CD8-positive, alpha-beta memory T cell (primary cell): ENCODE results near the gene BRIP1. TPM values are rescaled to one million over a fixed set of nuclear protein-coding genes. Genes with fewer than 3 reads are reported as not detected.
A peak's percentile ranks its signal among the peaks of the same experiment; 100 is the strongest.
"Not testable (repeated sequence)": the region's sequence is repeated elsewhere in the genome, so short reads cannot be mapped to it uniquely, and the experiment has no call there.

Source experiments
- CTCF ChIA-PET: fragments of 350-600 bp; sonication (Branson Sonifier 250); formaldehyde crosslinking; loops from one replicate; lab custom pipeline; 2021; ENCODE audit warnings: antibody characterized with exemption; lab: Charles Lee
- POLR2A ChIA-PET: fragments of 350-600 bp; sonication (Branson Sonifier 250); formaldehyde crosslinking; loops from one replicate; lab custom pipeline; 2021; ENCODE audit warnings: antibody characterized with exemption; lab: Charles Lee
- DNase-seq, 5 donors: peaks; one replicate each; pipeline versions ENCODE4 v3.0.0 to v3.0.0-alpha.2; 2020 to 2022; ENCODE audit warnings: mixed read lengths in 1 of 5
- H3K27ac ChIP-seq: one replicate; pipeline ENCODE4 v1.7.0; 2013; ENCODE audit warnings: low read depth, mild to moderate bottlenecking, low read length, moderate library complexity
- H3K27me3 ChIP-seq: 2 replicates; pipeline ENCODE4 v1.7.0; 2013; ENCODE audit warnings: low read length, mild to moderate bottlenecking; ENCODE audit not compliant: insufficient read depth, poor library complexity, severe bottlenecking
- H3K36me3 ChIP-seq: 2 replicates; pipeline ENCODE4 v1.7.0; 2013; ENCODE audit warnings: mild to moderate bottlenecking, low read length, moderate library complexity; ENCODE audit not compliant: insufficient read depth
- H3K4me1 ChIP-seq: 2 replicates; pipeline ENCODE4 v1.7.0; 2013; ENCODE audit warnings: mild to moderate bottlenecking, low read length, moderate library complexity; ENCODE audit not compliant: insufficient read depth
- H3K4me3 ChIP-seq: 2 replicates; pipeline ENCODE4 v1.7.0; 2013; ENCODE audit warnings: mild to moderate bottlenecking, low read length
- H3K9me3 ChIP-seq: 2 replicates; pipeline ENCODE4 v1.7.0; 2013; ENCODE audit warnings: mild to moderate bottlenecking, low read length
- H3K27ac Mint-ChIP-seq, 8 donors: one replicate each; pipeline ENCODE4 v1.8.0; 2020 to 2021; ENCODE audit warnings: mixed read lengths in 8 of 8, mild to moderate bottlenecking in 6 of 8, inconsistent platforms in 3 of 8, moderate library complexity in 3 of 8
- H3K27me3 Mint-ChIP-seq, 2 donors: one replicate each; pipeline ENCODE4 v1.8.0; 2020 to 2021; ENCODE audit warnings: mixed read lengths in 2 of 2, mild to moderate bottlenecking in 1 of 2, moderate library complexity in 1 of 2
- H3K36me3 Mint-ChIP-seq, 3 donors: one replicate each; pipeline ENCODE4 v1.8.0; 2020 to 2021; ENCODE audit warnings: mixed read lengths in 3 of 3, inconsistent platforms in 1 of 3, mild to moderate bottlenecking in 1 of 3
- H3K4me1 Mint-ChIP-seq, 3 donors: one replicate each; pipeline ENCODE4 v1.8.0; 2020 to 2021; ENCODE audit warnings: mixed read lengths in 3 of 3, inconsistent platforms in 1 of 3, mild to moderate bottlenecking in 1 of 3
- H3K4me3 Mint-ChIP-seq, 7 donors: one replicate each; pipeline ENCODE4 v1.8.0; 2020 to 2021; ENCODE audit warnings: mixed read lengths in 7 of 7, mild to moderate bottlenecking in 6 of 7, moderate library complexity in 4 of 7, inconsistent platforms in 2 of 7
- H3K9me3 Mint-ChIP-seq, 5 donors: one replicate each; pipeline ENCODE4 v1.8.0; 2020 to 2022; ENCODE audit warnings: mixed read lengths in 5 of 5, mild to moderate bottlenecking in 3 of 5, moderate library complexity in 2 of 5, inconsistent platforms in 1 of 5
- polyA plus RNA-seq: library from polyadenylated mRNA; unstranded; fragments of 300-500 nt; fragmentation: Illumina TruSeq; gene quantifications from one replicate; pipeline ENCODE4 v1.2.3, GENCODE V29; 2021
- total RNA-seq, 2 experiments: library from RNA; stranded (reverse); gene quantifications; one replicate each; pipeline ENCODE4 v1.2.3, GENCODE V29; 2021

Gene BRIP1
- total and polyA plus RNA-seq, 3 experiments from 2014 or later: 0.86 to 11.7 (median 11.3) TPM

GRCh38 chr17:61862105-61862574 lies 1.2 kb downstream of the BRIP1 start:
- CTCF ChIA-PET: interaction anchor here (0.6 kb wide), 1 partner anchor 68 kb away, joined by 3 read pairs; no protein-coding TSS in a partner anchor
- Mint-ChIP-seq H3K36me3 (peaks cover 0 to 12% (median 0%) of the 10 kb centered on the region in 3 donors), H3K27me3 (no peaks in the 10 kb centered on the region), H3K4me3 (peak overlapping the region in 6 of 7 donors; percentile 91 to 98 (median 97)), H3K4me1 (peaks cover 23 to 36% (median 31%) of the 10 kb centered on the region in 3 donors), H3K27ac (peak overlapping the region in 6 of 8 donors; percentile 8 to 96 (median 88)), H3K9me3 (no peaks in the 10 kb centered on the region)
- no peak overlapping the region for H3K4me3 ChIP-seq
- H3K4me1 ChIP-seq: peaks cover 10% of the 10 kb centered on the region
- no peaks in the 10 kb centered on the region for H3K36me3 ChIP-seq
- DNase-seq: no peak
- H3K27me3 ChIP-seq: no peaks in the 10 kb centered on the region
- no peaks in the 10 kb centered on the region for H3K9me3 ChIP-seq
- POLR2A ChIA-PET: no interaction called here
- H3K27ac ChIP-seq: peak overlapping the region; percentile 78

- H3K27ac Mint-ChIP-seq, POLR2A ChIA-PET, H3K27me3 Mint-ChIP-seq: not testable (repeated sequence)
These were observed 2.9 kb downstream of the BRIP1 start for GRCh38 chr17:61860397-61860796.

GRCh38 chr17:61856035-61856434 lies 7.3 kb downstream of the BRIP1 start:
- Mint-ChIP-seq H3K27me3 (no peaks in the 10 kb centered on the region), H3K4me3 (no peak overlapping the region), H3K9me3 (no peaks in the 10 kb centered on the region), H3K36me3 (peaks cover 0 to 6% (median 5%) of the 10 kb centered on the region in 3 donors), H3K4me1 (peaks cover 0 to 9% (median 0%) of the 10 kb centered on the region in 3 donors), H3K27ac (no peak overlapping the region)
- no peaks in the 10 kb centered on the region for H3K9me3 ChIP-seq
- no peaks in the 10 kb centered on the region for H3K27me3 ChIP-seq
- no peak overlapping the region for H3K4me3 ChIP-seq
- H3K36me3 ChIP-seq: no peaks in the 10 kb centered on the region
- CTCF ChIA-PET: no interaction called here
- no peak overlapping the region for H3K27ac ChIP-seq
- POLR2A ChIA-PET: no interaction called here
- no peaks in the 10 kb centered on the region for H3K4me1 ChIP-seq
- no peak for DNase-seq

More at GRCh38 chr17:61860397-61860796, 2.9 kb downstream of the BRIP1 start:
- Mint-ChIP-seq H3K4me3 (peak overlapping the region in 1 of 7 donors; percentile 58), H3K36me3 (peaks cover 0 to 12% (median 2%) of the 10 kb centered on the region in 3 donors), H3K4me1 (peaks cover 23 to 36% (median 31%) of the 10 kb centered on the region in 3 donors)
- H3K36me3 ChIP-seq, CTCF ChIA-PET, DNase-seq, H3K9me3 Mint-ChIP-seq, H3K27me3 ChIP-seq, H3K4me3 ChIP-seq, H3K27ac ChIP-seq, H3K4me1 ChIP-seq, H3K9me3 ChIP-seq: not testable (repeated sequence)

- peaks cover 0 to 6% (median 5%) of the 10 kb centered on the region in 3 donors for H3K36me3 Mint-ChIP-seq
These were observed 10.5 kb downstream of the BRIP1 start for GRCh38 chr17:61852857-61853256.

GRCh38 chr17:61849674-61850073 lies 13.7 kb downstream of the BRIP1 start:
- H3K4me3 Mint-ChIP-seq: no peak overlapping the region
- H3K36me3 Mint-ChIP-seq: peaks cover 0 to 6% (median 4%) of the 10 kb centered on the region in 3 donors
- Histone ChIP-seq H3K36me3 (no peaks in the 10 kb centered on the region), H3K27ac (no peak overlapping the region), H3K4me3 (no peak overlapping the region), H3K4me1 (no peaks in the 10 kb centered on the region), H3K27me3 (no peaks in the 10 kb centered on the region), H3K9me3 (no peaks in the 10 kb centered on the region)
- CTCF ChIA-PET: no interaction called here
- peaks cover 0 to under 1% (median 0%) of the 10 kb centered on the region in 3 donors for H3K4me1 Mint-ChIP-seq
- no peak for DNase-seq
- H3K27ac Mint-ChIP-seq: peak overlapping the region in 1 of 8 donors; percentile 35
- H3K9me3 Mint-ChIP-seq: no peaks in the 10 kb centered on the region
- H3K27me3 Mint-ChIP-seq: no peaks in the 10 kb centered on the region
- POLR2A ChIA-PET: no interaction called here

More at GRCh38 chr17:61852857-61853256, 10.5 kb downstream of the BRIP1 start:
- Mint-ChIP-seq H3K27me3 (no peaks in the 10 kb centered on the region), H3K9me3 (no peaks in the 10 kb centered on the region), H3K27ac (no peak overlapping the region), H3K4me1 (peaks cover 0 to 5% (median 0%) of the 10 kb centered on the region in 3 donors), H3K4me3 (no peak overlapping the region)
- no peaks in the 10 kb centered on the region for H3K36me3 ChIP-seq
- no peaks in the 10 kb centered on the region for H3K9me3 ChIP-seq
- H3K4me3 ChIP-seq: no peak overlapping the region
- H3K27me3 ChIP-seq: no peaks in the 10 kb centered on the region
- no peak for DNase-seq
- H3K4me1 ChIP-seq: no peaks in the 10 kb centered on the region
- ChIA-PET CTCF (no interaction called here), POLR2A (no interaction called here)
- H3K27ac ChIP-seq: no peak overlapping the region

GRCh38 chr17:61848896-61849295 lies 14.4 kb downstream of the BRIP1 start:
- DNase-seq: no peak
- no peak overlapping the region for H3K4me3 ChIP-seq
- H3K4me1 ChIP-seq: no peaks in the 10 kb centered on the region
- H3K9me3 ChIP-seq: no peaks in the 10 kb centered on the region
- Mint-ChIP-seq H3K27ac (no peak overlapping the region), H3K4me3 (no peak overlapping the region), H3K9me3 (no peaks in the 10 kb centered on the region), H3K27me3 (no peaks in the 10 kb centered on the region), H3K4me1 (no peaks in the 10 kb centered on the region), H3K36me3 (peaks cover 0 to 6% (median 4%) of the 10 kb centered on the region in 3 donors)
- H3K27me3 ChIP-seq: no peaks in the 10 kb centered on the region
- no peaks in the 10 kb centered on the region for H3K36me3 ChIP-seq
- ChIA-PET POLR2A (no interaction called here), CTCF (no interaction called here)
- no peak overlapping the region for H3K27ac ChIP-seq

GRCh38 chr17:61848247-61848646 lies 15.1 kb downstream of the BRIP1 start:
- no peak overlapping the region for H3K27ac ChIP-seq
- no peak overlapping the region for H3K4me3 Mint-ChIP-seq
- no peaks in the 10 kb centered on the region for H3K4me1 Mint-ChIP-seq
- DNase-seq: no peak
- ChIA-PET CTCF (no interaction called here), POLR2A (no interaction called here)
- H3K4me1 ChIP-seq: no peaks in the 10 kb centered on the region
- H3K4me3 ChIP-seq: no peak overlapping the region
- no peaks in the 10 kb centered on the region for H3K36me3 ChIP-seq
- peaks cover 0 to 1% (median 0%) of the 10 kb centered on the region in 5 donors for H3K9me3 Mint-ChIP-seq
- H3K9me3 ChIP-seq: no peaks in the 10 kb centered on the region
- H3K27ac Mint-ChIP-seq: no peak overlapping the region
- no peaks in the 10 kb centered on the region for H3K27me3 ChIP-seq
- peaks cover 0 to 6% (median 4%) of the 10 kb centered on the region in 3 donors for H3K36me3 Mint-ChIP-seq
- H3K27me3 Mint-ChIP-seq: no peaks in the 10 kb centered on the region

GRCh38 chr17:61847659-61848058 lies 15.7 kb downstream of the BRIP1 start:
- H3K9me3 ChIP-seq: no peaks in the 10 kb centered on the region
- POLR2A ChIA-PET: no interaction called here
- CTCF ChIA-PET: no interaction called here
- no peaks in the 10 kb centered on the region for H3K4me1 ChIP-seq
- no peaks in the 10 kb centered on the region for H3K4me1 Mint-ChIP-seq
- no peaks in the 10 kb centered on the region for H3K27me3 Mint-ChIP-seq
- H3K36me3 Mint-ChIP-seq: peaks cover 0 to 4% (median 3%) of the 10 kb centered on the region in 3 donors
- no peaks in the 10 kb centered on the region for H3K27me3 ChIP-seq
- H3K27ac Mint-ChIP-seq: no peak overlapping the region
- no peaks in the 10 kb centered on the region for H3K36me3 ChIP-seq
- H3K27ac ChIP-seq: no peak overlapping the region
- H3K4me3 Mint-ChIP-seq: no peak overlapping the region
- DNase-seq: no peak
- no peak overlapping the region for H3K4me3 ChIP-seq
- H3K9me3 Mint-ChIP-seq: peaks cover 0 to 1% (median 0%) of the 10 kb centered on the region in 5 donors
